Uterus (tissue), 4 donors: ENCODE results near the gene DCDC2. TPM values are rescaled to one million over a fixed set of nuclear protein-coding genes. Genes with fewer than 3 reads are reported as not detected.
"Not testable (repeated sequence)": the region's sequence is repeated elsewhere in the genome, so short reads cannot be mapped to it uniquely, and the experiment has no call there.

Source experiments
- DNase-seq, 2 donors: peaks; one replicate each; pipeline ENCODE4 v3.0.0-alpha.2; 2019 to 2020
- H3K27ac ChIP-seq, 2 donors: fragments of 200-600 bp; sonication (generic); 1 replicate in 1 of 2; 2 replicates in 1 of 2; pipeline ENCODE4 v1.5.1; 2016 to 2018
- H3K27me3 ChIP-seq, 2 donors: fragments of 200-600 bp; sonication (generic); one replicate each; pipeline ENCODE4 v1.5.1; 2018 to 2019; ENCODE audit warnings: control low read depth in 1 of 2
- H3K36me3 ChIP-seq, 2 donors: fragments of 200-600 bp; sonication (generic); one replicate each; pipeline ENCODE4 v1.5.1; 2019; ENCODE audit warnings: control low read depth in 1 of 2
- H3K4me1 ChIP-seq, 2 donors: fragments of 200-600 bp; sonication (generic); one replicate each; pipeline ENCODE4 v1.5.1; 2018 to 2019; ENCODE audit warnings: control low read depth in 1 of 2
- H3K4me3 ChIP-seq, 2 donors: fragments of 200-600 bp; sonication (generic); 1 replicate in 1 of 2; 2 replicates in 1 of 2; pipeline ENCODE4 v1.5.1; 2018 to 2019; ENCODE audit warnings: mild to moderate bottlenecking in 1 of 2
- H3K9me3 ChIP-seq, 2 donors: fragments of 200-600 bp; sonication (generic); one replicate each; pipeline ENCODE4 v1.5.1; 2019; ENCODE audit warnings: control low read depth in 1 of 2
- CTCF ChIP-seq, 4 experiments: fragments of 200-600 bp in 2 of 4; fragments of 450-650 bp in 2 of 4; sonication (generic) in 2 of 4; IDR thresholded peaks; one replicate each; pipeline ENCODE4 v1.5.1; 2016 to 2019; ENCODE audit warnings: antibody characterized with exemption in 4 of 4, mild to moderate bottlenecking in 2 of 4, moderate library complexity in 1 of 4
- POLR2A ChIP-seq, 2 donors: fragments of 450-650 bp; IDR thresholded peaks; one replicate each; pipeline ENCODE4 v1.6.1; 2016; ENCODE audit warnings: antibody characterized with exemption in 2 of 2, mild to moderate bottlenecking in 1 of 2, moderate library complexity in 1 of 2
- intact Hi-C: fragments of 100-400 bp; cut with DNase I; formaldehyde crosslinking; loops from one replicate; pipeline ENCODE4 v1.15.1; 2023; ENCODE audit warnings: low total_unique reads
- total RNA-seq, 4 donors: library from RNA; depleted of rRNA in 3 of 4; stranded (reverse); fragments of >200 nt in 3 of 4; gene quantifications; one replicate each; pipeline versions ENCODE4 v1.1.0 to v1.2.4, GENCODE V29; 2014 to 2023
- donor health status: DM: yes; HTN: yes; CAD: no.

The DCDC2 gene
- total RNA-seq, 4 donors from 2014 or later, result 1.0 to 7.4 TPM; not detected in 2

- no peak overlapping the region for H3K27ac ChIP-seq
- DNase-seq, result no peak
- H3K36me3 ChIP-seq, result no peaks in the 10 kb centered on the region
- no peaks in the 10 kb centered on the region for H3K9me3 ChIP-seq
- TF ChIP-seq CTCF (IDR thresholded peaks at IDR 0.05) (no peak), POLR2A (IDR thresholded peaks at IDR 0.05) (no peak)
- intact Hi-C loops, result no loop called here
- no peak overlapping the region for H3K4me3 ChIP-seq
- no peaks in the 10 kb centered on the region for H3K4me1 ChIP-seq
- no peaks in the 10 kb centered on the region for H3K27me3 ChIP-seq
Observed at GRCh38 chr6:24306038-24306437, 51.8 kb downstream of the DCDC2 start.

GRCh38 chr6:24296944-24297343, 60.9 kb downstream of the DCDC2 start:
- intact Hi-C loops, result no loop called here
- Histone ChIP-seq H3K4me1 (no peaks in the 10 kb centered on the region), H3K27ac (no peak overlapping the region), H3K9me3 (no peaks in the 10 kb centered on the region), H3K4me3 (no peak overlapping the region), H3K27me3 (no peaks in the 10 kb centered on the region), H3K36me3 (no peaks in the 10 kb centered on the region)
- DNase-seq, result no peak
- TF ChIP-seq CTCF (IDR thresholded peaks at IDR 0.05) (no peak), POLR2A (IDR thresholded peaks at IDR 0.05) (no peak)

GRCh38 chr6:24293852-24294251, 64.0 kb downstream of the DCDC2 start:
- H3K9me3 ChIP-seq, H3K36me3 ChIP-seq, H3K4me3 ChIP-seq, H3K27ac ChIP-seq, H3K27me3 ChIP-seq, H3K4me1 ChIP-seq, DNase-seq, intact Hi-C loops: not testable (repeated sequence)

GRCh38 chr6:24287239-24287638, 70.6 kb downstream of the DCDC2 start:
- intact Hi-C loops, result no loop called here
- Histone ChIP-seq H3K27ac (no peak overlapping the region), H3K4me1 (peaks cover 0 to 6% of the 10 kb centered on the region in 2 donors), H3K27me3 (no peaks in the 10 kb centered on the region), H3K4me3 (no peak overlapping the region), H3K9me3 (no peaks in the 10 kb centered on the region), H3K36me3 (no peaks in the 10 kb centered on the region)
- TF ChIP-seq CTCF (IDR thresholded peaks at IDR 0.05), result no peak
- TF ChIP-seq POLR2A (IDR thresholded peaks at IDR 0.05), result no peak
- no peak for DNase-seq

GRCh38 chr6:24284006-24284405, 73.9 kb downstream of the DCDC2 start:
- H3K4me3 ChIP-seq, result no peak overlapping the region
- no peak for DNase-seq
- H3K4me1 ChIP-seq, result peaks cover 0 to 6% of the 10 kb centered on the region in 2 donors
- no peaks in the 10 kb centered on the region for H3K27me3 ChIP-seq
- no peak overlapping the region for H3K27ac ChIP-seq
- intact Hi-C loops, result no loop called here
- TF ChIP-seq POLR2A (IDR thresholded peaks at IDR 0.05), result no peak
- H3K9me3 ChIP-seq, result no peaks in the 10 kb centered on the region
- no peaks in the 10 kb centered on the region for H3K36me3 ChIP-seq

GRCh38 chr6:24283043-24283985, 74.5 kb downstream of the DCDC2 start:
- DNase-seq, result peak; percentile 21 to 39
- no peak overlapping the region for H3K27ac ChIP-seq
- intact Hi-C loops, result no loop called here
- H3K27me3 ChIP-seq, result no peaks in the 10 kb centered on the region
- no peaks in the 10 kb centered on the region for H3K36me3 ChIP-seq
- no peaks in the 10 kb centered on the region for H3K9me3 ChIP-seq
- H3K4me1 ChIP-seq, result peaks cover 0 to 6% of the 10 kb centered on the region in 2 donors
- H3K4me3 ChIP-seq, result no peak overlapping the region
- TF ChIP-seq POLR2A (IDR thresholded peaks at IDR 0.05), result no peak
- TF ChIP-seq CTCF (IDR thresholded peaks at IDR 0.05), result peak in 3 of 4 experiments; percentile 22 to 47 (median 41)
